AG04450 (cell line): ENCODE data around the gene RNF180. TPM values are rescaled to one million over a fixed set of nuclear protein-coding genes. Genes with fewer than 3 reads are reported as not detected.

Experiments
- CTCF ChIA-PET: fragments of 300-600, 350-600 bp; formaldehyde crosslinking; extraction: SDS; loops from one replicate; lab custom pipeline; 2022; ENCODE audit warnings: antibody characterized with exemption, inconsistent platforms; lab: Charles Lee
- POLR2A ChIA-PET: fragments of 350-600 bp; formaldehyde crosslinking; extraction: SDS; loops from one replicate; lab custom pipeline; 2021; ENCODE audit warnings: antibody characterized with exemption, inconsistent platforms; lab: Yijun Ruan, JAX
- DNase-seq: peaks from one replicate; pipeline ENCODE4 v3.0.0-alpha.2; 2011; ENCODE audit warnings: low read depth, low spot score
- H3K27ac ChIP-seq: one replicate; pipeline ENCODE4 v1.5.1; 2012; ENCODE audit warnings: low read depth, low read length, control low read depth
- H3K27me3 ChIP-seq: one replicate; pipeline ENCODE4 v1.6.0; 2012; ENCODE audit warnings: low read length; ENCODE audit not compliant: control insufficient read depth, insufficient read depth
- H3K4me3 ChIP-seq: 2 replicates; pipeline ENCODE4 v1.5.1; 2011; ENCODE audit warnings: mild to moderate bottlenecking, low read depth, low read length, control low read depth
- H3K9me3 ChIP-seq: 2 replicates; pipeline ENCODE4 v1.5.1; 2012; ENCODE audit warnings: low read length; ENCODE audit not compliant: control insufficient read depth, insufficient read depth
- CTCF ChIP-seq: IDR thresholded peaks from 2 replicates; pipeline ENCODE4 v1.5.1; 2011; ENCODE audit warnings: low read depth, low read length, control low read depth, inconsistent platforms
- polyA plus RNA-seq: library from polyadenylated mRNA; depleted of rRNA; stranded (reverse); fragments of >200 nt; gene quantifications from 2 replicates; pipeline ENCODE4 v1.2.3, GENCODE V29; 2011

The RNF180 gene
- polyA plus RNA-seq, 1 experiment, result 0.02 TPM

GRCh38 chr5:64333886-64334285, 168.2 kb downstream of the RNF180 start:
- Histone ChIP-seq H3K27ac (no peak overlapping the region), H3K4me3 (no peak overlapping the region), H3K9me3 (no peaks in the 10 kb centered on the region; the same call in 1 of the 2 replicates), H3K27me3 (no peaks in the 10 kb centered on the region)
- CTCF ChIA-PET, result no interaction called here
- no peak for TF ChIP-seq CTCF
- POLR2A ChIA-PET, result no interaction called here
- no peak for DNase-seq

- no peak overlapping the region for H3K4me3 ChIP-seq
- H3K27me3 ChIP-seq, result no peaks in the 10 kb centered on the region
- H3K27ac ChIP-seq, result no peak overlapping the region
- no peaks in the 10 kb centered on the region for H3K9me3 ChIP-seq
- TF ChIP-seq CTCF, result no peak
- DNase-seq, result no peak
- CTCF ChIA-PET, result no interaction called here
- POLR2A ChIA-PET, result no interaction called here
Observed at GRCh38 chr5:64339769-64340168, 174.1 kb downstream of the RNF180 start.

- H3K9me3 ChIP-seq, result no peaks in the 10 kb centered on the region
- no peak for DNase-seq
- no peak for TF ChIP-seq CTCF
- no peak overlapping the region for H3K4me3 ChIP-seq
- H3K27ac ChIP-seq, result no peak overlapping the region
- POLR2A ChIA-PET, result no interaction called here
- H3K27me3 ChIP-seq, result no peaks in the 10 kb centered on the region
- CTCF ChIA-PET, result no interaction called here
Observed at GRCh38 chr5:64340293-64340692, 174.7 kb downstream of the RNF180 start.

- H3K27ac ChIP-seq, result no peak overlapping the region
- ChIA-PET POLR2A (no interaction called here), CTCF (interaction anchor here (0.6 kb wide), 1 partner anchor 188 kb away, joined by 3 read pairs; no protein-coding TSS in a partner anchor)
- DNase-seq, result no peak
- no peak for TF ChIP-seq CTCF
- no peaks in the 10 kb centered on the region for H3K27me3 ChIP-seq
- H3K4me3 ChIP-seq, result no peak overlapping the region
- no peaks in the 10 kb centered on the region for H3K9me3 ChIP-seq
Observed at GRCh38 chr5:64341340-64341739, 175.7 kb downstream of the RNF180 start.

GRCh38 chr5:64344501-64344900, 178.9 kb downstream of the RNF180 start:
- no peak for TF ChIP-seq CTCF
- H3K9me3 ChIP-seq, result no peaks in the 10 kb centered on the region
- H3K27ac ChIP-seq, result no peak overlapping the region
- ChIA-PET POLR2A (no interaction called here), CTCF (interaction anchor here (1.0 kb wide), 1 partner anchor 268 kb away, joined by 3 read pairs; no protein-coding TSS in a partner anchor)
- no peak overlapping the region for H3K4me3 ChIP-seq
- no peaks in the 10 kb centered on the region for H3K27me3 ChIP-seq
- DNase-seq, result no peak
